Jurkat, Clone E6-1 (cell line): Measurements from ENCODE around the gene TUBB6.

Experiments
- DNase-seq: peaks from one replicate; pipeline ENCODE4 v3.0.0-alpha.2; 2011; ENCODE audit warnings: low read depth, low spot score
- H3K4me3 ChIP-seq: 2 replicates; pipeline ENCODE4 v1.5.1; 2011; ENCODE audit warnings: mild to moderate bottlenecking, low read length, control low read depth, moderate library complexity

The TUBB6 gene

DNA sequence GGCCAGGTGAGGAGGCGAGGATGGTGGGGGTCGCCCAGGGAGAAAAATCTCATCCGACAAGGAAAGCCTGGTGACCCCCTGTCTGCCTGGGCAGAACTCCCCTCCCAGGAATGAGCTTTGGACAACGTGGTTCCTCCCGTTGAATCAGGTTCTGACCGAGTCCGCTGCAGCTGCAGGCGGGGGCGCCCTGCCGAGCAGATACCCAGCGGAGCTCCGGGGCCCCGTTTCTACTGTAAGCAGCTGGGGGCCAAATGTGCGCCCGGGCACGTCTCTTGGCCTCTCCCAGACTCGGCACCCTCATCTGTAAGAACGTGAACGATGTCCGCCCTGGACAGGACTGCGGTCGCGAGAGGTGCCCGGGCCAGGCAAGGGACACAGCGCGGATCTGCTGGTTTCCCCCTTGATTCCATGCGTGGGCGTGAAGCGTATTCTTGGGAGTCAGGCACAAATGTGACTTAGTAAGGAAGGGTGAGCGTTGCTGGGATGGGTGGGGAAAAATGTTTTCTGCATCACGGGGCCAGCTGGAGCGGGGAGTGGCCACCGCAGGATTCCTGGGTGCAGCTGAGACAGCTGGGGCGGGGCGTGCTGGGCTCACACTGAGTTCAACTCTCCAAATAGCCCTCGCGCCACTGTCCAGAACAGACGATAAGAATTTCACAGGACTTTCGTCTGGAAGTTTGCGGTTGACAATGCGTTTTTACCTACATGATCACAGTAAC, 20.2 kb upstream of the TUBB6 start:
- DNase-seq = no peak
- H3K4me3 ChIP-seq = no peak overlapping the region

DNA sequence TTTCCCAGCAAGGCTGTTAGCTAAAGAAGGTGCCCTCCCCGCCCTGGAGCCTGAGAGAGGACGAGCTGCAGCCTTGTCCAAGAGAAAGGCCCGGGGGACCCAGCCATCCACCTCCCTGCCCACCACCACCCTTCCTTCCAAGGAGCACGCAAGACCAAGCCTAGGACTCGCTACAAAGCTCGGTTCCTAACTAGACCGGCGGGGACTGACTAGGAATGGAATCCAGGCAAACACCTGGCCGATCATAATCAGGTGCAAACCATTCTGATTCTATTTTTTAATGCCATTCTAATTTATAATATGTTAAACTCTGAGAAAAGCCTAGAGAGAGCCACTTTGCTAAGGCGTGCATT, 19.7 kb upstream of the TUBB6 start:
- no peak overlapping the region for H3K4me3 ChIP-seq
- no peak for DNase-seq

DNA sequence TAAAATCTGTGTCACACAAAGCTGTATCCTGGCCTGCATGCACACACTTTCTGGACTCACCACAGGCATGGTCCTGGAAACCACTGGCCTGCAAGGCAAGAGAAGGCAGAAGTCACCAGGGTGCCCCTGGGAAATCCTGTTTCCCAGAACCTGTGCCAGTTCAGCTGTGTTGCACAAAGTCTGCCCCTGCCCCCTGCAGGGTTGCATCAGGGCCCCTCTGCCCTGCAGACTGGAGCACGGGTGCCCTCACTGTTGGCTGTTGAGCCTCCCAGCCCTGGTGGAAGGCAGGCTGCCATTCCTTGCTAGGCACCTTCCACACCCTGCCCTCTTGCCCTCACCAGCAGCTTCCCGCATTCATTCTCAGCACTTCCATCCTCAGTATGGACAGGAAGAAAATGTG, 18.0 kb upstream of the TUBB6 start:
- H3K4me3 ChIP-seq = no peak overlapping the region
- no peak for DNase-seq

DNA sequence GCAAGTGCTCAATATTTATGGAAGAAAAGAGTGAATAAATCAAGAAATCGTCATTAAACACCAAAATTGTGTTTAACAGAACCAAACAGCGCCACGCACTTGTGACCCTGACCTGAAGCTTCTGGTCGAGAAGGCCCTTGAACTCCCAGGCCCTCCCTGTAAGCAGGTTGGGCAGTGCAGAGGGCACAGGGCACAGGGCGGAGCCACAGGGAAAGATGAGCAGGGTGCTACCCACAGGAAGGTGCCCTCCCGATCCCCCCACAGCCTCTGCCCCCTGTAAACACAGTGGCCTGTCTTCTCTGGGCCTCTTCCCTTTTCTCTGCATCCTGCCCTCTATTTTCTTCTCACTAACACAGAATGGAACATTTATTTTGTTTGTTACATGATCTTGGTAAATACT, 16.9 kb upstream of the TUBB6 start:
- H3K4me3 ChIP-seq = no peak overlapping the region
- DNase-seq = no peak

DNA sequence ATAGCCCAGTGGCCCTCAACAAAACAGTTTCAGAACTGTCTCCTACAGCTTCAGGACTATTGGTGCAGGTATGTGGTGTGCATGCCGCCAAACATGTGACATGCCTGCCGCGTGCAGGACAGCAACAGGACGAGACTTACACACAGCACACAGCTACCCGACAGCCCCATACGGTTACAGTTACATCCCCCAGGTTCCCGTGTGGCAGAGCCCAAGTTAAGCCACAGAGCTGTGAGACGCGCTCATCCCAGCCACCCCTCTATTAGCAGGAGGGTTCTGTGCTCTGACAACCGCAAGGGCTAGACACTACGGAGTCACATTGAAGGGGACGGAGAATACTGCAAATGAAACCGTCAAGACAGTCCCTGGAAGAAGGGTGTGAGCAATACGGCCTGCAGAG, 16.4 kb upstream of the TUBB6 start:
- no peak overlapping the region for H3K4me3 ChIP-seq
- DNase-seq = no peak

DNA sequence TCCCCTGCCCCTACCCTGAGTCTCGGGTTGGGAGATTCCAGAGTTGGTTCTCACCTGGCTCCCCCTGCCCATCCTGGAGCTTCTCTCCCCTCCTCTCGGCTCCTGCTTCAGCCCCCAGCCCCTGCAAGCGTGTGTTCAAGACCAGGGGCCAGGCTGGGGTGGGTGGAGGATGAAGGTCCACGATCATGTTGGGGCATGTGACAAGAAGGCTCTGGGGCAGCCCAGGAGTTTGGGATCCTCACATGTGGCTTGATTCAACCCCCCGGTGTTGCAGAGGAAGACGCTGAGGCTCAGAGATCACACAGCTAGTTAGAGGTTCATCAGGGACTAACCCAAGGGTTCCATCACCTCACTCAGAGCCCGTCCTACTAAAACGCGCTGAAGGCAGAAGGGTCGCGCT, 14.2 kb upstream of the TUBB6 start:
- no peak overlapping the region for H3K4me3 ChIP-seq
- DNase-seq = no peak

DNA sequence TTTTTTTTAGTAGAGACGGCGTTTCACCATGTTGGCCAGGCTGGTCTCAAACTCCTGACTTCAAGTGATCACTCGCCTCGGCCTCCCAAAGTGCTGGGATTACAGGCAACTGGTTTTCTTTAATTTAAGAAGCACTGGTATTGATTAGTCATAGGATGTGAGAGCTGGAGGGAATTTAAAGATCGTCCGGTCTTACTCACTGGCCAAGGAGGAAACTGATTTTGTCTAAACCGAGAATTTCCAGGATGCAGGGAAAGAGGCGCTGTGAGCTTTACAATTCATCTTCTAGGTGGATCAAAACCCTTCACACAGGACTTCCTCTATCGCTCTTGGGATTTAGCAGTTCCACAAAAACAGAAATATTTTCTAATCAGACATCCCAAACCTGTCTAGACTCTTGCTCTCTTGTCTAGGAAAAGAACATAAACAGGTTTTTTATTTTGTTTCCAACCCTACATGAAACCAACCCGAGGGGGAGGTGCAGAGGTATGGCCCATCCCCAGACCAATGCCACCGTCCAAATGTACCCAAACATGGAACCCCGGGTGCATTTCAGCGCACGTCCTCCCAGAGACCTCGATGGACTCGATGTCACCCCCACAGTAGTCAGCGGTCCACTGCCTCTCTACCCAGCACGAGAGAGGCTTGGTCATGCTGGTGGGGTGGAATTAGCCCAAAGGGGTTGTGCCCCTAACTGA, 12.5 kb upstream of the TUBB6 start:
- H3K4me3 ChIP-seq = no peak overlapping the region
- no peak for DNase-seq

DNA sequence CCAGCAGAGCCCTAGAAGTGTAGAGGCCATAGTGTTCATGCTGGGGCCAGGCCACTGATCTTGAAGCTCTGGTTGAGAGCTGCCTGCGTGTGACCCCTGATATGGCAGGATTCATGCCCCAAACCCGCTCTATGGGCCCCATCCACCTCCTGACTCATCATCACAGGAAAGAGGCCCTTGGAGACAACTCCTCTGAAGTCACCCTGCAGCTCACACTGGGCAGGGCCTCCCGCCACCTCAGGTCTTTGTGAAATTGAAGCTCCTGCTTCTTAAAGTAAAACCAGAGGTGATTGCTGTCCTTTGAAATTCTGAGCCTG, 12.0 kb upstream of the TUBB6 start:
- no peak overlapping the region for H3K4me3 ChIP-seq
- DNase-seq = no peak

DNA sequence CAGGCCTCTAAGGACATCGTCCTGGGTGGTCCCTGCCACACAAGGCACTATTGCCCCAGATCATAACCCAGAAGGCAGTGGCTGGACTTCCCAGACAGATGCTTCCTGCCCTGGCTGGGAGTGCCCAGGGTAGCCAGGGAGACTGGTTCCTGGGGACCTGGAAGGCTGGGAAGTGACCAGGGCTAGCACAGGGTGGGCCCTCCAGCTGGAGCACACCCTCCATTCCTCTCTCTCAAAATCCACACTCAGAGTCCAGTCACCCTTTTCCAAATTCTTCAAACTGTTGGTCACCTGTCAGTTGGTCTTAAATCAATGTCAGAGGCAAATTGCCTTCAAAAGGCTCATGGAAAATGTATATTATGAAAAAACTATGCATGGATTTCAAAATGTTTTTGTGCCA, 11.6 kb upstream of the TUBB6 start:
- no peak for DNase-seq
- no peak overlapping the region for H3K4me3 ChIP-seq

DNA sequence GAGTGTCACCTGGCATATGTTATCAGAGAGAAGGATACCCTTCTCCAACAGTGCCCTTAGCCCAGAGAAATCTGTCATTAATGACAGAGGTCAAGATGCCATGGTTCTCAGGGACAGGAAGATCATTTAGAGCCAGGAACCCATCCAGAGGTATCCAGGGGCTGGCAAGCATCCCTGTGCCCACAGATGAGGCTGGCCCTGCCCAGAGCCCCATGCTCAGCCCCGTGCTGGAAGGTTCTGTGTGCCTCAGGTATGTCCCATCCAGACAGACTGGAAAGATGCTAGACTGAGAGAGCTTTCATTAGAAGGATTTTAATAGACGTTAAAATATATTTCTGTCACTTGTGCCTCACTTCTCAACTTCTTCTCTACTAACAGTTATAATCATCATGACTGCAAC, 8.2 kb upstream of the TUBB6 start:
- no peak for DNase-seq
- no peak overlapping the region for H3K4me3 ChIP-seq

DNA sequence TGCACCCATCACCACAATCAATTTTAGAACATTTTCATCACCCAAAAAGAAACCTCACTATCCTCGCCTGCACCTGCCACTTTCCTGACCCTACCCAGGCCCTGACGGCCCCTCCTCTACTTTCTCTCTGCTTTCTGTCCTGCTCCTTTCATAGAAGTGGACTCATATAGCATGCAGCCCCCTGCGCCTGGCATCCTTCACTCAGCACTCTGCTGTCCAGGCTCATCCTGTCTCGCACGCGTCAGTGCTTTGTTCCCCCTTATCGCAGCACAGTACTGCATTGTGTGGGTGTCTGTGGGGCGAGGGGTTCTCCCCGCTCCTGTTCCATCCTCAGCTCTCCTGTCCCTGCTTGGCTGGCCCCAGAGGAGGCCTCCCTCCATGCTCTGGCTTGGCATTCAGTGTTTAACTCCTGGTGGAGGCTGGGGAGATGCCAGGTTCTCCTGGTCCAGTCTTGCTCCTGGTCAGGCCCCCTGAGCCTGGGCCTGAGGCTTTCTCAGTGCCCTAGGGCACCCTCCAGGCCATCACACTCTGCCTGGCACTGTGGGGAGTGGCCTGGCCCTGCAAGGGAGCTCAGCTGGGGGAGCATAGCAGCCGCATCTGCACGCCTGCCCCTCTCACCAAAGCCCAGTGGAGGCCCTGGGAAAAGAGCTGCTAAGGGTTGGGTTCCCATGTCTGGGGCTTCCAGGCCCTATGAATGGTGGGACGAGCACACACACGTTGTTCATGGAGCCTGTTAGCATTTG, 6.6 kb upstream of the TUBB6 start:
- H3K4me3 ChIP-seq = no peak overlapping the region
- DNase-seq = no peak

DNA sequence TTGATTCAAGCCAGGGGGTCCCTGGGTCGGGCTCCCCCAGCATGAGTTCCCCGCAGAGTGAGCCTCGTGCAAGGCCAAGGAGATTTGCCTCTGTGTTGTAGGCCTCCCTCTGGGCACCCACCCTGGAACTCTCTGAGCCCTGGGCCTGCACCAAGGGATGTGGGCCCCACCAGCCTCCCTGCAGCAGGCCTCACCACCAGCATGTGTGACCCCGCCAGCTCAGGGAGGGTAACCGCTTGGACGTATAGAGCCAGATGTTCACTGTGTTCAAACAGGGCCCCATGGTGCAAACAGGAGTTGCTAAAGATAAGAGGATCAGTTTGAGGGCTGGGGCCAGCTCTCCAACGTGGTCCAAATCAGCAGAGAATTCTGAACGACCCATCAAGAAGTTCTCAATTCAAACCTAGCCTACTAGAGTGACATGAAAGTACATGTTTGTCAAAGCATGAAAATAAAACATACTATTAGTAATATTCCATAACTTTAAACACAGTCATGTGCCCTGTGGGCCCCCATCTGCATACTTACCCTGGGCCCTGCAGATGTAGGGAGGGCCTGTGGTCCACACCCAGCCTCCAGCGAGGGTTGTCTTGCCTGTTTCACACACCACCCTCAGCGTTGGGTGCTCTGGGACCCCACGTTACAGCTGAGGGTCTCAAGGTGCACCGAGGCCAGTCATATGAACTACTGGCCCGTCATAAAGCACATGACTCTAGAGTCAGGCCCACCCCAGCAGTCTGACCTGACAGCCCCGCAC, 5.5 kb upstream of the TUBB6 start:
- H3K4me3 ChIP-seq = no peak overlapping the region
- DNase-seq = no peak

DNA sequence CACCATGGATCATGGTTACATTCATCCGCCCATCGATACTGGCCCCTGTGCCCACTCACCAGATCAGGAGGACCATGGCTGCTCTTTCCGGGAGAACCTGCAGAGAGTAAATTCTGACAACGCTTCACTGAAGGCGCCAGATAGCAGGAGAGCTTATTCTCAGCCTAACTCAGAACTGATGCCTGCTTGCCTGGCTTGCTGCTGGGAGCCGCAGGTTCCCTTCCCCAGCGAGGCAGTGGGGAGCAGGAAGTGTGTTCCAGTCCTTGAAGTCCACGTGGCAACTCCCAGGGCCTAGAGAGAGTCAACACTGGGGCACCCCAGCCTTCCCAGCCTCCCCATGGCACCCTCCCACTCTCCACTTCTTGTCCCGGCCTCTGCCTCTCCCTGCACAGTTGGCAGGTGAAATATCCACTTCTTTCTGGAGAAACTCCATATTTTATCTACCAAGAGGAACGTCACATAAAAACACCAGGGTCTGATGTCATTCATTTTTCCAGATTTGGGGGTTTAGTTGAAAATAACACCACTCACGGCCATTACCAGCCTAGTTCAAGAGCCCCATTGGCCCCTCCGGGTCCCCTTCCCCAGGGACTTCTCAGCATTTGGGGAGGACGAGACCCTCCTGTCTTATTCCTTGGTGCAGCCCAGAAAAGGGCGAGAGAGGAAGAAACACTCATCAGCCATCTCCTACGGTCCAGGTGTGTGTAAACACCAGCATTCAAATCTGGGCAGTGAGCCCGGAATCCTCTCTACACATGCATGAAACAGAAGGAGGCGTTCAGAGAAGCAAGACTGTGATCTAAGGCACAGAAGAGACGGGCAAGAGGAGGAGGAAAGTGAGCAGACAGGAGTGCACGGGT, 3.5 kb upstream of the TUBB6 start:
- H3K4me3 ChIP-seq = no peak overlapping the region
- no peak for DNase-seq

DNA sequence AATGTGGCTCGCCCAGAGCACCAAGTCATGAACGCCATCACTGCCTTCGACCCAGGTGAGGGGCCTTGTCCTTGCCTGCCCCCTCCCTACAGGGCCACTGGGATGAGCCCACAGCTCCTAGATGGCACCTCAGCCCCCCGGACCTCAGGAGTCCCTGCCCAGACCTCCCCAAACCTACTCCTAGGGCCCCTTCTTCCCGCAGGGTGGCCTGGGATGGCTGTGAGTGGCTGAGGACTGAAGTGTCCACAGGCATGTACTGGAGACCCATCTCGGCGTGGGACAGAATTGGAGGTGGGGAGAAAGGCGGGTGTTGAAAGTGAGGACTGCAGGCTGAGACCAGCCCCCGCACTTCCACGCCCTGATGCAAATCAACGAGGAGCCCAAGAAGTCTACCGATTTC, 2.8 kb upstream of the TUBB6 start:
- H3K4me3 ChIP-seq = no peak overlapping the region
- DNase-seq = no peak

DNA sequence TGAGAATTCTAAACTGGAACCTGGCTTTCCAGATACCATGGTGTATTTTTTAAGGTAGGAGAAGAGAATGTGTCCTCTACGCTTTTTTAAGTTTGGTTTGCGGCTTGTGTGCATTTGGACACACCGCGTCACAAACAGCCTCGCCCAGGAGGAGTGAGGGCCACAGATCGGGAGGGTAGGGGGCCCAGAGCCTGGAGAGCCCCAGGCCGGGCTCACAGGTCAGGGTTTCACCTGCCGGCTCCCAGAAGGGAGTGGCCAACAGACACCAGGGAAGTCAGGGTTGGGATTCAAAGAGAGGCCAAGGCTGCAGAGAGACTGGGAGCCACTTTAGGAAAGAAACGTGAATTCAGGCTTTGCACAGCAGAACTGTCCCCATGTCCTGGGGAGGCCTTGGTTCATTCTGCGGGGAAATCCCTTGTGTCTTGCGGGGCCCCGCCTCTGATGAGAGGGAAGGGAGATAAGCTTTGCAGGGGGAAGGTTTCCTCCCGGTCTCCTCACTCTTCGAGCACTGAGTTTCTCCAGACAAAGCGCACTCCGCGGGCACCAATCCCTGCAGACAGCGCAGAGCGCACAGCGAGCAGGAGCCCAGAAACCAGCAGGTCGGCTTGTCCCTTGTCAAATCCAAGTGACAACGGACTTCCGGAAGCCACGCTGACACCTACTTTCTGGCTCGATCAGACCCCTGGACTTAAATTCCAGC, 2.0 kb upstream of the TUBB6 start:
- H3K4me3 ChIP-seq = no peak overlapping the region

DNA sequence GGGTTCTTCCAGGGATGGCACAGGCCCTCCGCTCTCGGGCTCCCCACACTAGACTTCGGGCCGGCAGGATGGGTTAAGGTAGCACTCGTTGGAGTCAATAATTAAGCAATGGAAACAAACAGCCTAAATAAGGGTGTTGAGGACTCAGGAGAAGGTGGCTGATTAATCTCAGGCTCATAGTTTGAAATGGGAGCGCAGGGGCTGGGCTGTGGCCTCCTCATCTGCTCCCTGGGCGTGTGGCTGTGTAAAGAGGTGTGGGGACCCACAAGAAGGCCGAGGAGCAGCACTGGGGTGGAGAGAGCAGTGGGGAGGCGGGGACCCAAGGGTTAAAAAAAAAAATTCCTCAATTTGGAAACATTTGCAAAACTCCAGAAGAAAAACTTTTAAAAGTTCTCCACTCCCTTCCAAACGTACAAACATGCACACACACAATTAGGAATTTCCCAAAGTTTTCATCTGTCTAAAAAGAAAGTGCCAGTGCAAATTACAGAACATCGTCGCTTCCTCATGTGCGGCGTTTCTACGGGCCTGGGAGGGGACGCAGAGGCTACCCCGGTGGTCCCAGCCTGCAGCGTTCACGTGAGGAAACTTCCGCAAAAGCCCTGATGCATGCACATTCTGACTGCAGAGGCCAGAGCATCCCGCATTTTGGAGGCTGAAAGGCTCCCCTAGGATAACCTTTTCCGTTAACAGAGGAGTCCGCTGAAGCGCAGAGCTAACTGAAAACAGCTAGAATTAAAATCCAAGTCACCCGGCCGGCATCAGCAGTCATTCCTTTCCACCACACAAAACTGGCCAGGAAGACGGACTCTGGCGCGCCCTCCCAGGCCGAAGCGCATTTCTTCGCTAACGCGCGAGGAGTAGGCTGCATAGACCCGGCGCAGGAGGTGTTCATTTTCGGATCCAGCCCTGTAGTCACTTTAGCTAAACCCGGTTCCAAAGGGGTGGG, 1.0 kb upstream of the TUBB6 start:
- H3K4me3 ChIP-seq = no peak overlapping the region
- DNase-seq = no peak

More for the DNA sequence above, 2.0 kb upstream of the TUBB6 start:
- no peak for DNase-seq

DNA sequence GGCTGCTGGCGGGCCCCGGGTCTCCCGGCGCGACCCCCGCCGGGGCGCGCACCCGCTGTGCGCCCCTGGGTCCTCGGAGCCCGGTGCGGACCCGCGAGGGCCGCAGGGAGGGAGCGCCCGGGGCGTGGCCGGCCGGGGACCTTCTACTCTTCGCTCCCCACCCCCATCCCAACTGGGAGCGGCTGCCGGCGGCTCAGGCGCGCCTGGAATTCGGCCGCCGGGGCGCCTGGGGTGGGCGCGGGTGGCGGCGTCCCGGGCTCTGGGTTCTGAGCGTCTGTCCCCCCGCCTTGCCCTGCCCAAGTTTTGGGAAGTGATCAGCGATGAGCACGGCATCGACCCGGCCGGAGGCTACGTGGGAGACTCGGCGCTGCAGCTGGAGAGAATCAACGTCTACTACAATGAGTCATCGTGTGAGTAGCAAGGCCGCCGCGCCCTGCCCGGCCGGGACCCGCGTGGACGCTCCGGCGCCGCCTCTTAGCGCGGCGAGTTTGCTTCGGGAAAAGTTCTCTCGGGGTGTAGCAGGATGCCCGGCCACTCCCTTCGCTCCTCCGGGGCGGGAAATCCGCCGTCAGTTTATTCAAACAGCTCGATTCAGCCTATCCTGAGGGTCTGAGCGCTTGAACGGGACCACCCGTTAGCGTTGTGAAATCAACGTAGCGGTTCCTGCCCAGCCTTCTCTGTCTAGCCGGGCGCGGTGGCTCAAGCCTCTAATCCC, 502 bp downstream of the TUBB6 start:
- H3K4me3 ChIP-seq = no peak overlapping the region
- DNase-seq = no peak
